Stomach (tissue), 4 donors: Measurements from ENCODE around the gene GNAI1.

Experiments used
- POLR2A ChIP-seq, 4 donors: fragments of 450-650 bp; IDR thresholded peaks; one replicate each; pipeline ENCODE4 v1.6.1; 2016; ENCODE audit warnings: antibody characterized with exemption in 4 of 4, control low read depth in 2 of 4, mild to moderate bottlenecking in 1 of 4, moderate library complexity in 1 of 4
- POLR2AphosphoS5 ChIP-seq, 3 donors: sonication (generic); formaldehyde crosslinking; IDR thresholded peaks; one replicate each; pipeline ENCODE4 v1.6.1; 2016; ENCODE audit warnings: antibody characterized with exemption in 3 of 3
- TF ChIP-seq, protein P1 (sequence below), 7 experiments: fragments of 450-650 bp in 4 of 7; fragments of 200-600 bp in 3 of 7; sonication (generic) in 3 of 7; IDR thresholded peaks; one replicate each; pipeline ENCODE4 v1.5.1; 2016 to 2019; ENCODE audit warnings: antibody characterized with exemption in 7 of 7, control low read depth in 2 of 7, mild to moderate bottlenecking in 1 of 7

GRCh38 chr7:80134115-80134535 lies 506 bp upstream of the GNAI1 start:
- TF ChIP-seq POLR2AphosphoS5 (IDR thresholded peaks at IDR 0.05) (no peak), POLR2A (IDR thresholded peaks at IDR 0.05) (no peak)
- TF ChIP-seq, protein P1, sequence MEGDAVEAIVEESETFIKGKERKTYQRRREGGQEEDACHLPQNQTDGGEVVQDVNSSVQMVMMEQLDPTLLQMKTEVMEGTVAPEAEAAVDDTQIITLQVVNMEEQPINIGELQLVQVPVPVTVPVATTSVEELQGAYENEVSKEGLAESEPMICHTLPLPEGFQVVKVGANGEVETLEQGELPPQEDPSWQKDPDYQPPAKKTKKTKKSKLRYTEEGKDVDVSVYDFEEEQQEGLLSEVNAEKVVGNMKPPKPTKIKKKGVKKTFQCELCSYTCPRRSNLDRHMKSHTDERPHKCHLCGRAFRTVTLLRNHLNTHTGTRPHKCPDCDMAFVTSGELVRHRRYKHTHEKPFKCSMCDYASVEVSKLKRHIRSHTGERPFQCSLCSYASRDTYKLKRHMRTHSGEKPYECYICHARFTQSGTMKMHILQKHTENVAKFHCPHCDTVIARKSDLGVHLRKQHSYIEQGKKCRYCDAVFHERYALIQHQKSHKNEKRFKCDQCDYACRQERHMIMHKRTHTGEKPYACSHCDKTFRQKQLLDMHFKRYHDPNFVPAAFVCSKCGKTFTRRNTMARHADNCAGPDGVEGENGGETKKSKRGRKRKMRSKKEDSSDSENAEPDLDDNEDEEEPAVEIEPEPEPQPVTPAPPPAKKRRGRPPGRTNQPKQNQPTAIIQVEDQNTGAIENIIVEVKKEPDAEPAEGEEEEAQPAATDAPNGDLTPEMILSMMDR (IDR thresholded peaks at IDR 0.05), result peak in 1 of 7 experiments; percentile 6
